Measurements from ENCODE around the gene BCL2. TPM values are rescaled to one million over a fixed set of nuclear protein-coding genes. Genes with fewer than 3 reads are reported as not detected.

BCL2 gene
- total RNA-seq, 2 experiments from 2014 or later: 1.4 to 2.5 TPM

GRCh38 chr18:63109802-63110201 lies 209.8 kb downstream of the BCL2 start:
- H3K4me1 ChIP-seq (ENCODE audit: insufficient read depth, low read length, poor library complexity, severe bottlenecking): no peaks in the 10 kb centered on the region
- H3K79me2 ChIP-seq (ENCODE audit: insufficient read depth, low read depth, low read length): no peaks in the 10 kb centered on the region
- H4K20me1 ChIP-seq (ENCODE audit: insufficient read depth, low read length): no peaks in the 10 kb centered on the region
- POLR2A ChIA-PET: no interaction called here
- BruUV-seq (replicated peaks): no TSS peak
- H3K9me2 ChIP-seq (ENCODE audit: insufficient read depth, low read length): no peaks in the 10 kb centered on the region
- CTCF ChIA-PET (ENCODE audit: unreplicated experiment): no interaction called here
- intact Hi-C loops (cut with micrococcal nuclease; ENCODE audit: unreplicated experiment): no loop called here
- H3K4me3 ChIP-seq (ENCODE audit: low read depth, low read length, poor library complexity, severe bottlenecking): no peak overlapping the region
- no peak overlapping the region for H3K27ac ChIP-seq (ENCODE audit: low read depth, low read length, poor library complexity, severe bottlenecking)
- no peaks in the 10 kb centered on the region for H3K36me3 ChIP-seq (ENCODE audit: insufficient read depth, low read length)
- no peak overlapping the region for H2AFZ ChIP-seq (ENCODE audit: low read length)
- DNase-seq (ENCODE audit: low spot score): no peak
- TF ChIP-seq CTCF (conservative IDR thresholded peaks at IDR 0.05; ENCODE audit: low read length) (no peak), EZH2phosphoT487 (IDR thresholded peaks at IDR 0.05; ENCODE audit: borderline replicate concordance, low read depth, low read length) (no peak)
- no peaks in the 10 kb centered on the region for H3K9me3 ChIP-seq (ENCODE audit: low read length)
- no peak overlapping the region for H3K4me2 ChIP-seq (ENCODE audit: low read length)

GRCh38 chr18:63109022-63109421 lies 210.5 kb downstream of the BCL2 start:
- Histone ChIP-seq H3K79me2 (ENCODE audit: insufficient read depth, low read depth, low read length) (no peaks in the 10 kb centered on the region), H4K20me1 (ENCODE audit: insufficient read depth, low read length) (no peaks in the 10 kb centered on the region), H3K9me2 (ENCODE audit: insufficient read depth, low read length) (no peaks in the 10 kb centered on the region), H3K9me3 (ENCODE audit: low read length) (no peaks in the 10 kb centered on the region), H3K4me1 (ENCODE audit: insufficient read depth, low read length, poor library complexity, severe bottlenecking) (no peaks in the 10 kb centered on the region), H2AFZ (ENCODE audit: low read length) (no peak overlapping the region), H3K27ac (ENCODE audit: low read depth, low read length, poor library complexity, severe bottlenecking) (no peak overlapping the region), H3K36me3 (ENCODE audit: insufficient read depth, low read length) (no peaks in the 10 kb centered on the region), H3K4me3 (ENCODE audit: low read depth, low read length, poor library complexity, severe bottlenecking) (no peak overlapping the region), H3K4me2 (ENCODE audit: low read length) (no peak overlapping the region)
- no peak for DNase-seq (ENCODE audit: low spot score)
- CTCF ChIA-PET (ENCODE audit: unreplicated experiment): no interaction called here
- POLR2A ChIA-PET: no interaction called here
- TF ChIP-seq CTCF (conservative IDR thresholded peaks at IDR 0.05; ENCODE audit: low read length) (no peak), EZH2phosphoT487 (IDR thresholded peaks at IDR 0.05; ENCODE audit: borderline replicate concordance, low read depth, low read length) (no peak)
- BruUV-seq (replicated peaks): no TSS peak
- intact Hi-C loops (cut with micrococcal nuclease; ENCODE audit: unreplicated experiment): no loop called here

GRCh38 chr18:63107931-63108330 lies 211.6 kb downstream of the BCL2 start:
- Histone ChIP-seq H4K20me1 (ENCODE audit: insufficient read depth, low read length) (no peaks in the 10 kb centered on the region), H3K4me3 (ENCODE audit: low read depth, low read length, poor library complexity, severe bottlenecking) (no peak overlapping the region), H2AFZ (ENCODE audit: low read length) (no peak overlapping the region), H3K9me2 (ENCODE audit: insufficient read depth, low read length) (no peaks in the 10 kb centered on the region), H3K36me3 (ENCODE audit: insufficient read depth, low read length) (no peaks in the 10 kb centered on the region), H3K79me2 (ENCODE audit: insufficient read depth, low read depth, low read length) (no peaks in the 10 kb centered on the region), H3K9me3 (ENCODE audit: low read length) (no peaks in the 10 kb centered on the region), H3K27ac (ENCODE audit: low read depth, low read length, poor library complexity, severe bottlenecking) (no peak overlapping the region), H3K4me2 (ENCODE audit: low read length) (no peak overlapping the region), H3K4me1 (ENCODE audit: insufficient read depth, low read length, poor library complexity, severe bottlenecking) (no peaks in the 10 kb centered on the region)
- BruUV-seq (replicated peaks): no TSS peak
- POLR2A ChIA-PET: interaction anchor here (0.6 kb wide), 1 partner anchor 422 kb away, joined by 3 read pairs; no protein-coding TSS in a partner anchor
- no peak for DNase-seq (ENCODE audit: low spot score)
- no peak for TF ChIP-seq EZH2phosphoT487 (IDR thresholded peaks at IDR 0.05; ENCODE audit: borderline replicate concordance, low read depth, low read length)
- TF ChIP-seq CTCF (conservative IDR thresholded peaks at IDR 0.05; ENCODE audit: low read length): no peak
- intact Hi-C loops (cut with micrococcal nuclease; ENCODE audit: unreplicated experiment): no loop called here
- CTCF ChIA-PET (ENCODE audit: unreplicated experiment): no interaction called here
